Tibial nerve (tissue), 4 donors: ENCODE results near the gene FABP2. TPM values are rescaled to one million over a fixed set of nuclear protein-coding genes. Genes with fewer than 3 reads are reported as not detected.

Experiments used
- DNase-seq, 2 donors: peaks; one replicate each; pipeline ENCODE4 v3.0.0-alpha.2; 2019; ENCODE audit warnings: low spot score in 2 of 2
- H3K27ac ChIP-seq, 4 donors: fragments of 200-600 bp; sonication (generic) in 3 of 4; one replicate each; pipeline ENCODE4 v1.5.1; 2017 to 2019; ENCODE audit warnings: mild to moderate bottlenecking in 1 of 4
- H3K27me3 ChIP-seq, 2 donors: fragments of 200-600 bp; sonication (generic) in 1 of 2; one replicate each; pipeline versions ENCODE4 v1.5.1 to v1.6.0; 2017 to 2019
- H3K36me3 ChIP-seq, 3 donors: fragments of 200-600 bp; sonication (generic); one replicate each; pipeline ENCODE4 v1.5.1; 2018 to 2019
- H3K4me1 ChIP-seq, 4 donors: fragments of 200-600 bp; sonication (generic) in 3 of 4; one replicate each; pipeline ENCODE4 v1.5.1; 2017 to 2019
- H3K4me3 ChIP-seq, 4 donors: fragments of 200-600 bp; sonication (generic) in 3 of 4; one replicate each; pipeline ENCODE4 v1.5.1; 2017 to 2019; ENCODE audit warnings: mild to moderate bottlenecking in 1 of 4, moderate library complexity in 1 of 4
- H3K9me3 ChIP-seq, 4 donors: fragments of 200-600 bp; sonication (generic) in 3 of 4; one replicate each; pipeline ENCODE4 v1.5.1; 2017 to 2019
- CTCF ChIP-seq, 5 experiments: fragments of 200-600 bp in 3 of 5; fragments of 450-650 bp in 2 of 5; sonication (generic) in 3 of 5; IDR thresholded peaks; one replicate each; pipeline ENCODE4 v1.5.1; 2016 to 2019; ENCODE audit warnings: antibody characterized with exemption in 5 of 5, mild to moderate bottlenecking in 3 of 5, moderate library complexity in 2 of 5
- EP300 ChIP-seq, 2 donors: sonication (generic); formaldehyde crosslinking; IDR thresholded peaks; one replicate each; pipeline ENCODE4 v1.6.1; 2017; ENCODE audit warnings: antibody characterized with exemption in 2 of 2, mild to moderate bottlenecking in 1 of 2
- POLR2A ChIP-seq, 2 donors: fragments of 450-650 bp; IDR thresholded peaks; one replicate each; pipeline ENCODE4 v1.6.1; 2017; ENCODE audit warnings: antibody characterized with exemption in 2 of 2, mild to moderate bottlenecking in 2 of 2, moderate library complexity in 2 of 2
- WGBS, 2 donors: methylation state at CpG; one replicate each; pipeline ENCODE4 v1.1.5; 2018; 5-methylcytosine and 5-hydroxymethylcytosine counted together
- total RNA-seq, 4 donors: library from RNA; depleted of rRNA; stranded (reverse); fragments of >200 nt; gene quantifications; one replicate each; pipeline ENCODE4 v1.1.0, GENCODE V29; 2016

FABP2 gene
- total RNA-seq, 4 donors from 2014 or later = not detected

- H3K4me3 ChIP-seq = no peak overlapping the region
- no peaks in the 10 kb centered on the region for H3K36me3 ChIP-seq
- no peaks in the 10 kb centered on the region for H3K27me3 ChIP-seq
- no peak overlapping the region for H3K27ac ChIP-seq
- no peaks in the 10 kb centered on the region for H3K4me1 ChIP-seq
- TF ChIP-seq CTCF (IDR thresholded peaks at IDR 0.05) (no peak), EP300 (IDR thresholded peaks at IDR 0.05) (no peak), POLR2A (IDR thresholded peaks at IDR 0.05) (no peak)
- no peak for DNase-seq
- no peaks in the 10 kb centered on the region for H3K9me3 ChIP-seq
Measured at GRCh38 chr4:119307606-119308005, 14.3 kb downstream of the FABP2 start.

- H3K27me3 ChIP-seq = no peaks in the 10 kb centered on the region
- no peak overlapping the region for H3K4me3 ChIP-seq
- H3K36me3 ChIP-seq = no peaks in the 10 kb centered on the region
- no peak overlapping the region for H3K27ac ChIP-seq
- TF ChIP-seq CTCF (IDR thresholded peaks at IDR 0.05) = no peak
- no peak for TF ChIP-seq EP300 (IDR thresholded peaks at IDR 0.05)
- TF ChIP-seq POLR2A (IDR thresholded peaks at IDR 0.05) = no peak
- no peak for DNase-seq
- no peaks in the 10 kb centered on the region for H3K9me3 ChIP-seq
- peaks cover 0 to 5% (median 2%) of the 10 kb centered on the region in 4 donors for H3K4me1 ChIP-seq
Measured at GRCh38 chr4:119304431-119304830, 17.5 kb downstream of the FABP2 start.

- 97 to 98% methylated on average over 5 of the region's 5 CpGs for WGBS, 2 donors
- H3K4me1 ChIP-seq = peaks cover 0 to 12% (median 5%) of the 10 kb centered on the region in 4 donors
- no peak for DNase-seq
- H3K4me3 ChIP-seq = no peak overlapping the region
- TF ChIP-seq POLR2A (IDR thresholded peaks at IDR 0.05) = no peak
- no peak for TF ChIP-seq CTCF (IDR thresholded peaks at IDR 0.05)
- TF ChIP-seq EP300 (IDR thresholded peaks at IDR 0.05) = no peak
- no peaks in the 10 kb centered on the region for H3K9me3 ChIP-seq
- no peaks in the 10 kb centered on the region for H3K36me3 ChIP-seq
- no peaks in the 10 kb centered on the region for H3K27me3 ChIP-seq
- H3K27ac ChIP-seq = no peak overlapping the region
Measured at GRCh38 chr4:119303587-119304305, 18.2 kb downstream of the FABP2 start.

- Histone ChIP-seq H3K4me1 (peaks cover 0 to 27% (median 17%) of the 10 kb centered on the region in 4 donors), H3K4me3 (no peak overlapping the region), H3K36me3 (peaks cover 0 to 7% (median 0%) of the 10 kb centered on the region in 3 donors), H3K9me3 (no peaks in the 10 kb centered on the region), H3K27ac (no peak overlapping the region), H3K27me3 (no peaks in the 10 kb centered on the region)
- no peak for TF ChIP-seq EP300 (IDR thresholded peaks at IDR 0.05)
- TF ChIP-seq POLR2A (IDR thresholded peaks at IDR 0.05) = no peak
- no peak for TF ChIP-seq CTCF (IDR thresholded peaks at IDR 0.05)
- peak in 1 of 2 donors; percentile 27 for DNase-seq
- WGBS, 2 donors = 78 to 79% methylated on average over 5 of the region's 5 CpGs
Measured at GRCh38 chr4:119302073-119302832, 19.7 kb downstream of the FABP2 start.
